HG02973 (cell line): ENCODE results near the gene OPCML.

ENCODE experiments used
- ATAC-seq: cut with Tn5 transposase; IDR thresholded peaks from one replicate; pipeline ENCODE4 v1.9.1; 2021; ENCODE audit warnings: moderate library complexity; ENCODE audit not compliant: unreplicated experiment

Gene OPCML

GRCh38 chr11:133240908-133241655 lies 291.2 kb downstream of the OPCML start:
- no peak for ATAC-seq

GRCh38 chr11:133239575-133239974 lies 292.7 kb downstream of the OPCML start:
- ATAC-seq, result no peak

- ATAC-seq, result no peak
These were observed 293.8 kb downstream of the OPCML start for GRCh38 chr11:133238495-133238894.

GRCh38 chr11:133238027-133238426 lies 294.3 kb downstream of the OPCML start:
- ATAC-seq, result no peak

GRCh38 chr11:133235381-133235780 lies 296.9 kb downstream of the OPCML start:
- no peak for ATAC-seq

GRCh38 chr11:133234883-133235282 lies 297.4 kb downstream of the OPCML start:
- no peak for ATAC-seq

DNA sequence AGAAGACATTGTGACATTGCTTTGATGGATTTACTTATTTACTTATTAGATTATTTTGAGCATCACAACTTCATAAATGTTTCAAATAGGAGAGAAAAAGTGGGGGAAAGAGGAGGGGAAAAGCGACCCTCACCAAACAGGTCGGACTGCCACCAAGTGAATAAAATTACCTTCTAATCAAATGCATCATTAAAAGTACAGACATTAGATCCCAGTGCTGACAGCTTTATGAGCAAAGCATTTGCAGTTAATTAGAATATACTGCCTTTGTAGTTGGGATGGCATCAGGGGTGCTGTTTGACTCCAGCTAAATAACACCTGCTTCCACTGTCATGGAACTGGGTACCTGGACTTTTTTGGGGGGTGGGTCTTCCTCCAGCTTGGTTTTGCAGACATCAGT lies 299.6 kb downstream of the OPCML start:
- ATAC-seq, result no peak

DNA sequence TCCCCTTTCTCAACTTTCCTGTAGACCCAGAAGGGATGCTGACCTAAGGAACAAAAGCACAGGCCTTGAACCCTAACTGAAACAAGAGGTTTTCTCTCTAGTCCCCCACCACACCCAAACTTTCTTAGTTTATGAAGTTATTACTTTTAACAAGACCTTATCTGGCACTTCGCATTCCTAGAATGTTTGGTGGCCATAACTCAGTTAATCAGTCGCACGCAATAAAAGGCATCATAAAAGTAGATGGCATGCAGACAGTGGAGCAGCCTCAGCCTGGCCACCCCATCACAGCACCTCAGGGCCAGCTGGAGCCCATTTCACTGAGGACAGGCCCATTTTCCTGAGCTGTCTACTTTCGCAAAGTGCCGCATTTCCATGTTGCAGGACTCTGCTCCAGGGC lies 301.9 kb downstream of the OPCML start:
- ATAC-seq, result no peak

GRCh38 chr11:133228471-133229329 lies 303.6 kb downstream of the OPCML start:
- ATAC-seq, result no peak

DNA sequence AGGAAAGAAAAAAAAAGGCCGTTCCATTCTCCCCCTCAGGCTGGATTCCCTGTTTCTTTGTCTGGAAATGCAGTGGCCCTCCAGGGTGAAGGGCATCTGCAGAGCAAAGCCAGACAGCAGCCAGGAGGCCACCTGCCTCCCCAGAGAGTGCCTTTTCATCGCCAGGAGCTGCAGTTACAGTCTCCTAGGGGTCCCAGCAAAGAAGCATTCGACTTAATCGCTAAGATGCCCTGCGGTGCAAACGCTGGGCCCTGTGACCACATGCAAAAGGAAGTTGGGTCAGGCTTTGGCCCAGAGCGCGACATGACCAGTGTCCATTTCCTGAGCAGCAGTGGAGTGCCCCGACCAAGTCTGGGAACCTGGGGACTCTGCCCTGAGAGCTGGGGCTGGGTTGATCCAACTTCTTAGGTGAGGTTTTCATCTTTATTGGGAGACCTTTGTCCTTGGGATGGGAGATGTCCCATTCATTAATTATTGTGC lies 304.6 kb downstream of the OPCML start:
- ATAC-seq, result no peak

- ATAC-seq, result no peak
These were observed 308.0 kb downstream of the OPCML start for GRCh38 chr11:133224271-133224670.

GRCh38 chr11:133222425-133223330 lies 309.6 kb downstream of the OPCML start:
- no peak for ATAC-seq

DNA sequence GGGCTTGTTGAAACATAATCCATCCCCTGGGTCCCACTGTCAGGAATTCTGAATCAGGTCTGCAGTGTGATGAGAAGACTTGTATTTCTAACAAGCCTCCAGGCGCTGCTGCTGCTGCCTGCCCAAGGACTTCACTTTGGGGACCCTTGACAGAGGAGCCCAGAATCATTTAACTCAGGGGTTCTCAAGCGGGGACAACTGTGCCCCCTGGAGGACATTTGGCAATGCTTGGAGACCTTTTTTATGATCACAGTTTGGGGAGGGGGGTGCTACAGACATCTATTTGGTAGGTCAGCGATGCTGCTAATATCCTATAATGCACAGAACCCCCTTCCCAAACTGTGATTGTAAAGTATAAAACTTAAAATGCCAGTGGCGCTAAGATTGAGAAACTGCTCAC lies 312.8 kb downstream of the OPCML start:
- no peak for ATAC-seq

GRCh38 chr11:133216813-133217212 lies 315.5 kb downstream of the OPCML start:
- no peak for ATAC-seq

- ATAC-seq, result no peak
These were observed 316.6 kb downstream of the OPCML start for GRCh38 chr11:133215596-133216230.

DNA sequence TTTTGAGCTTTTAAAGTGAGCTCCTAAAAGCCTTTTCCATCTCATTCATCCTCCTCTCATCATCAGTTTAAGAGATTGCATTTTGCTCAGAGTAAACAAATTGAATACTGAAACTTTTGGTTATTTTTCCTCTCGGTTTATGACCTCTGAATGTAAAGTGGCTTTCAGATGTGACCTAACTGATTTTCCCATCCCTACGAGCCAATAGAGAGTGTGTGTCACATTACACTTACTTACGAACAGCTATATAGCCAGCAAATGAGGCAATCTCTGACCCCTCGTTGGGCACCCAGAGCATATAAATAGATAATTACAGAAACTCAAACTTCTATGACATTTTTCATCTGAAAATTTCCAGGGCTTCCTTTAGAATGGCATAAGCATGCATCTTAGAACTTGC lies 317.7 kb downstream of the OPCML start:
- ATAC-seq, result no peak

DNA sequence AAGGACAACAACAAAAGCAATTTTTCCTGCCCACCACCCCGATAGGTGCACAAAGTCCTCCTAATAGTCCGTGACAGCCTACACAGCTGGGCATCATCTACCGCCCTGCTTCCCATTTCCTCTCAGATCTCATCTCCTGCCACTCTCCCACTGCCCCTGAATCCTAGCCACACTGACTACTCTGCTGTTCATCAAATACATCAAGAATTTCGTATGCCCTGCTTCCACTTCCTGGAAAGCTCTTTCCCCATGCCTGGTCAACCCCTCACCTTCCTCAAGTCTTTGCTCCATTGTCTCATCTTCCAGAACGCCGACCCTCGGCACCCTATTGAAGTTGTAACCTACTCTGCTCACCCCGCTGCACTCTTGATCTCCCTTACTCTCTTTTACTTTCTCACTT lies 320.1 kb downstream of the OPCML start:
- ATAC-seq, result no peak

DNA sequence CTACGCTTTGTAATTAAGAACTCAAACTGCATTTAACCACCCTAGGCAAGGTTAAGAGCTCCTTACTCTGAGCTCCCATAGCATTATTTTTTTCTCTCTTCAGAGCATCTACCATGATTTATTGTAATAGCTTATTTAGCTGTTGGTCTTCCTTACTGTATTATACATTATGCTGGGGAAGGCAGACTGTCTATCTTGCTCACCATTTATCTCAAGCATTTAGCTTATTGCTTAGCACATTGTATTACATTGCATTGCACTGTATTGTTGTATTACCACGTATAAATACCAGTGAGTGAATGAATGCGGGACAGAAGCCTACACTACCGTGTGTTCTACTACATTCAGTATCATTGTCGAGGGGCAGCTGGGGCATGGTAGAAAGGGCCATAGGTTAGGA lies 324.3 kb downstream of the OPCML start:
- ATAC-seq, result no peak

DNA sequence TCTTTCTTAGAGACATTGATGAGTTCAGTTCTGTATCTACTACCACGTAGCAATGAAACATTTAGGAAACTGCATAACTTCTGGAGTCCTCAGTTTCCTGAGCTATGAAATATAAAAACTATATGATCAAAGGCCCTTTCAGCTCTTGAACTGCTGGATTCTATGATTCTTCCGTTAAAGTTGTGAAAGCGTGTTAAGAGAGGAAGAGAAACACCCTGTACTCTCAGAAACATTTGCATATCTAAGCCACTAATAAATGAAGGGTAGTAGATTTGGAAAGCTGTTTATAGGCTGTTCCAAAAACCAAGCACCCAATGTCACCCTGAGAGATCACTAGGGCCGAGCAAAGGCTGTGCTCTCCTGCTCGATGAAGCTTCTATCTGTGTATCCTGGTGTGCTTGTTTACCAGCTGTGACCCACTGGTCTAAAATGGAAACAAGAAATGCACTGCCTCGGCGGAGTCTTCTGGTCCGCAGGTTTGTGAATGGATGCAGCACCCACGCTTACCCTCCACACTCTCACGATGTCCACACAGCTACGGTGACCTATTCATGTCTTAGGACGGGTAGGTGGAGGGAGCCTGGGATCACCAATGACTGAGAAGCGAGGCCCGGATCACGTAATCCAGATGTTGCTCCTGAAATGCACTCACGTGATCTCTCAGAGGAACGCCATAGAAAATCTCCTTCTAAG lies 325.8 kb downstream of the OPCML start:
- ATAC-seq, result no peak

DNA sequence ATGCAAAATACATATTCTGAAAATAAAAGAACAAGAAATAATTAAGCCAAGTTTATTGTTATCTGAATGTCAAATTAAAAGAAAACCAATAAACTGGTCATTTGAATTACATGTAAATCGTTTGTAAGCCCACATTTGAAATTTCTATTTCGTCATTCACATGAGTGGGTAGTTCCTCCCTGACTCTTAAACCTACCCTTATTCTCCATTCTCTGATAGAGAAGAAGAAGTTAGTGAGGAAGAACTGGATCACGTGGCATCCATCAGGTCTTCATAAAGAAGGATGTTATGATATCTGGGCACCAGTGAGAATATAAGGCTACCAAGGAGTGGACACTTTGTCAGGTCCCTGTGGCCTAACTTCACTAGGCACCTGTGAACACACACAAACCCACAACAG lies 328.1 kb downstream of the OPCML start:
- no peak for ATAC-seq
